ENCODE measurements around the gene TBRG1.
"Not testable (repeated sequence)": the region's sequence is repeated elsewhere in the genome, so short reads cannot be mapped to it uniquely, and the experiment has no call there.

TBRG1 gene

DNA sequence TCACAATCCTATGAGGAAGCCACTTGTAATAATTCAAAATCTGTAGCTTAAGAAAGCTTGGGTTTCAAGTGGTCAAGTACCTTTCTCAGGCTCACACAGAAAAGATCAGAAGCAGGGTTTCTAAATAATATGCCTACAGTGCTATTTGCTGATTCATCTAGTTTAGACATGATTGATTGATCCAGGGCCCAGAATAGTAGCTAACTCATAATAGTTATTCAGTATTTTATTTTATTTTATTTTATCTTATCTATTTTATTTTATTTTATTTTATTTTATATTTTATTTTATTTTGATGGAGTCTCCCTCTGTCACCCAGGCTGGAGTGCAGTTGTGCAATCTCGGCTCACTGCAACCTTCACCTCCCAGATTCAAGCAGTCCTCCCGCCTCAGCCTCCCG is 27.4 kb upstream of the TBRG1 start:
- CTCF ChIA-PET = interaction anchor here (0.6 kb wide), 1 partner anchor 199 kb away, joined by 3 read pairs; no protein-coding TSS in a partner anchor
- POLR2A ChIA-PET = interaction anchor here (0.9 kb wide), 1 partner anchor 27 kb away, joined by 3 read pairs; the partner anchor contains the start of gene TBRG1
- DNase-seq (ENCODE audit: extremely low spot score) = no peak
- TF ChIP-seq BHLHE40 (IDR thresholded peaks at IDR 0.05; ENCODE audit: borderline replicate concordance) (no peak), LEF1 (IDR thresholded peaks at IDR 0.05; ENCODE audit: borderline replicate concordance) (no peak), FOXM1 (IDR thresholded peaks at IDR 0.05; ENCODE audit: borderline replicate concordance) (no peak), ARNT (IDR thresholded peaks at IDR 0.05) (no peak), SP1 (IDR thresholded peaks at IDR 0.05) (no peak), HDGF (IDR thresholded peaks at IDR 0.05; ENCODE audit: borderline replicate concordance) (no peak), L3MBTL2 (conservative IDR thresholded peaks at IDR 0.05) (no peak), ZNF384 (IDR thresholded peaks at IDR 0.05) (no peak), NFRKB (IDR thresholded peaks at IDR 0.05) (no peak), ELF4 (IDR thresholded peaks at IDR 0.05) (no peak), TARDBP (IDR thresholded peaks at IDR 0.05) (no peak), CTBP1 (IDR thresholded peaks at IDR 0.05; ENCODE audit: borderline replicate concordance) (no peak), FOXA1 (IDR thresholded peaks at IDR 0.05) (no peak), SUZ12 (IDR thresholded peaks at IDR 0.05) (no peak), FOXK2 (IDR thresholded peaks at IDR 0.05) (no peak)
- TF ChIP-seq, protein P1, sequence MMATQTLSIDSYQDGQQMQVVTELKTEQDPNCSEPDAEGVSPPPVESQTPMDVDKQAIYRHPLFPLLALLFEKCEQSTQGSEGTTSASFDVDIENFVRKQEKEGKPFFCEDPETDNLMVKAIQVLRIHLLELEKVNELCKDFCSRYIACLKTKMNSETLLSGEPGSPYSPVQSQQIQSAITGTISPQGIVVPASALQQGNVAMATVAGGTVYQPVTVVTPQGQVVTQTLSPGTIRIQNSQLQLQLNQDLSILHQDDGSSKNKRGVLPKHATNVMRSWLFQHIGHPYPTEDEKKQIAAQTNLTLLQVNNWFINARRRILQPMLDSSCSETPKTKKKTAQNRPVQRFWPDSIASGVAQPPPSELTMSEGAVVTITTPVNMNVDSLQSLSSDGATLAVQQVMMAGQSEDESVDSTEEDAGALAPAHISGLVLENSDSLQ (IDR thresholded peaks at IDR 0.05) = no peak

DNA sequence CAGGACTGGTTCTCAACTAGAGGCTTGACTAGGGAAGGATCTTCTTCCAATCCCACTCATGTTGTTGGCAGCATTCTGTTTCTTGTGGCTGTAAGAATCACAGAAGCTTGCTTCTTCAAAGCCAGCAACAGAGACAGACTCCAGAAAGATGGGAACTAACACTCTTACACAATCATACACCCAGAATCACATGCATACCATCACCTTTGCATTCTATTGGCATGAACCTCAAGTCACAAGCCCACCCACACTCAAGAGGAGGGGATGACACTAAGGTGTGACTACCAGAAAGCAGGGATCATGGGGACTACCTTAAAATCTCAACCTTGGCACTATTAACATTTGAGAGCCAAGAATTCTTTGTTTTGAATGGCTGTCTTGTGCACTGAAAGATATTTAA is 25.0 kb upstream of the TBRG1 start:
- TF ChIP-seq, protein P1 (IDR thresholded peaks at IDR 0.05) = no peak
- TF ChIP-seq ZNF384 (IDR thresholded peaks at IDR 0.05) (no peak), NFRKB (IDR thresholded peaks at IDR 0.05) (no peak), ARNT (IDR thresholded peaks at IDR 0.05) (no peak), TARDBP (IDR thresholded peaks at IDR 0.05) (no peak), SUZ12 (IDR thresholded peaks at IDR 0.05) (no peak), HDGF (IDR thresholded peaks at IDR 0.05; ENCODE audit: borderline replicate concordance) (no peak), SP1 (IDR thresholded peaks at IDR 0.05) (no peak), ELF4 (IDR thresholded peaks at IDR 0.05) (no peak), L3MBTL2 (conservative IDR thresholded peaks at IDR 0.05) (no peak)
- ChIA-PET CTCF (interaction anchor here (0.6 kb wide), 1 partner anchor 14 kb away, joined by 4 read pairs; no protein-coding TSS in a partner anchor), POLR2A (no interaction called here)
- no peak for DNase-seq (ENCODE audit: extremely low spot score)

- no peak for DNase-seq (ENCODE audit: extremely low spot score)
- no peak for TF ChIP-seq ARNT (IDR thresholded peaks at IDR 0.05)
- TF ChIP-seq FOXA1 (IDR thresholded peaks at IDR 0.05) = no peak
- TF ChIP-seq FOXM1 (IDR thresholded peaks at IDR 0.05; ENCODE audit: borderline replicate concordance) = no peak
- no peak for TF ChIP-seq L3MBTL2 (conservative IDR thresholded peaks at IDR 0.05)
- no peak for TF ChIP-seq HDGF (IDR thresholded peaks at IDR 0.05; ENCODE audit: borderline replicate concordance)
- no peak for TF ChIP-seq SUZ12 (IDR thresholded peaks at IDR 0.05)
- TF ChIP-seq ELF4 (IDR thresholded peaks at IDR 0.05) = no peak
- TF ChIP-seq BHLHE40 (IDR thresholded peaks at IDR 0.05; ENCODE audit: borderline replicate concordance) = no peak
- TF ChIP-seq ZNF384 (IDR thresholded peaks at IDR 0.05) = no peak
- TF ChIP-seq FOXK2 (IDR thresholded peaks at IDR 0.05) = no peak
- TF ChIP-seq NFRKB (IDR thresholded peaks at IDR 0.05) = no peak
- no peak for TF ChIP-seq SP1 (IDR thresholded peaks at IDR 0.05)
- TF ChIP-seq TARDBP (IDR thresholded peaks at IDR 0.05) = no peak
- TF ChIP-seq LEF1 (IDR thresholded peaks at IDR 0.05; ENCODE audit: borderline replicate concordance) = no peak
- CTCF ChIA-PET = interaction anchor here (0.6 to 1.6 kb wide), 2 partner anchors 199 to 527 kb away, joined by 3 to 5 read pairs; no protein-coding TSS in a partner anchor
Measured at GRCh38 chr11:124600621-124601320, 21.9 kb upstream of the TBRG1 start.

DNA sequence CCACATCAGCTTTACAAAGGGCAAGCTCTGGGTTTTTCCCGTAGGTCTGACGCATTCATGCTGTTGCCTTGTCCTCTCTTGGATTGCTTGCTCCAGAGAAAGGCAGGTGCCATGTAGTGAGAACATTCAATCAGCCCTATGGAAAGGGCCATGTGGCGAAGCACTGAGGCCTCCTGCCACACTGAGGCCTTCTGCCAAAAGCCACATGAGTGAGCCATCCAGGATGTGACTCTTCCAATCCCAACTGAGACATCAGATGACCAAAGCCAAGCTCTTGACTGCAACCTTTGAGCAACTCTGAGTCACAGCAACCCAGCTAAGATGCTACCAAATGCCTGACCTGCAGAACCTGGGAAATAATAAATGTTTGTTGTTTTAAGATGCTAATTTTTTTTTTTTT is 20.5 kb upstream of the TBRG1 start:
- POLR2A ChIA-PET = no interaction called here
- DNase-seq (ENCODE audit: extremely low spot score) = no peak
- no peak for TF ChIP-seq BHLHE40 (IDR thresholded peaks at IDR 0.05; ENCODE audit: borderline replicate concordance)
- no peak for TF ChIP-seq TARDBP (IDR thresholded peaks at IDR 0.05)
- no peak for TF ChIP-seq SUZ12 (IDR thresholded peaks at IDR 0.05)
- no peak for TF ChIP-seq FOXM1 (IDR thresholded peaks at IDR 0.05; ENCODE audit: borderline replicate concordance)
- TF ChIP-seq FOXA1 (IDR thresholded peaks at IDR 0.05) = no peak
- TF ChIP-seq L3MBTL2 (conservative IDR thresholded peaks at IDR 0.05) = no peak
- TF ChIP-seq ARNT (IDR thresholded peaks at IDR 0.05) = no peak
- TF ChIP-seq, protein P1 (IDR thresholded peaks at IDR 0.05) = no peak
- no peak for TF ChIP-seq SP1 (IDR thresholded peaks at IDR 0.05)
- no peak for TF ChIP-seq LEF1 (IDR thresholded peaks at IDR 0.05; ENCODE audit: borderline replicate concordance)
- TF ChIP-seq CTBP1 (IDR thresholded peaks at IDR 0.05; ENCODE audit: borderline replicate concordance) = no peak
- no peak for TF ChIP-seq ELF4 (IDR thresholded peaks at IDR 0.05)
- no peak for TF ChIP-seq FOXK2 (IDR thresholded peaks at IDR 0.05)
- CTCF ChIA-PET = no interaction called here

More at GRCh38 chr11:124600621-124601320, 21.9 kb upstream of the TBRG1 start:
- POLR2A ChIA-PET = interaction anchor here (0.9 kb wide), 1 partner anchor 22 kb away, joined by 4 read pairs; the partner anchor contains the start of gene TBRG1

GRCh38 chr11:124602723-124603122 is 19.9 kb upstream of the TBRG1 start:
- DNase-seq (ENCODE audit: extremely low spot score); POLR2A ChIA-PET; CTCF ChIA-PET: not testable (repeated sequence)

- CTCF ChIA-PET = no interaction called here
- POLR2A ChIA-PET = interaction anchor here (0.8 kb wide), 1 partner anchor 17 kb away, joined by 3 read pairs; the partner anchor contains the start of gene TBRG1
- DNase-seq (ENCODE audit: extremely low spot score) = no peak
- no peak for TF ChIP-seq FOXA1 (IDR thresholded peaks at IDR 0.05)
- no peak for TF ChIP-seq ARNT (IDR thresholded peaks at IDR 0.05)
- TF ChIP-seq, protein P1 (IDR thresholded peaks at IDR 0.05) = no peak
- TF ChIP-seq ELF4 (IDR thresholded peaks at IDR 0.05) = no peak
- TF ChIP-seq ZNF384 (IDR thresholded peaks at IDR 0.05) = no peak
- no peak for TF ChIP-seq HDGF (IDR thresholded peaks at IDR 0.05; ENCODE audit: borderline replicate concordance)
Measured at GRCh38 chr11:124605719-124606118, 16.9 kb upstream of the TBRG1 start.

All from HEK293T (cell line).